ENCODE measurements around the gene NPEPL1.

The NPEPL1 gene

GRCh38 chr20:58690396-58691135, 2.0 kb upstream of the NPEPL1 start:
- Histone ChIP-seq H3K4me3 (ENCODE audit: low read depth in 1 of 2, low read length in 2 of 2) (no peak overlapping the region), H3K36me3 (ENCODE audit: insufficient read depth, low read length) (peaks cover 11% of the 10 kb centered on the region), H3K27me3 (ENCODE audit: control insufficient read depth in 1 of 2, insufficient read depth in 2 of 2, low read length in 2 of 2) (no peaks in the 10 kb centered on the region), H3K27ac (ENCODE audit: low read depth, low read length) (peak overlapping the region; percentile 84), H3K9ac (ENCODE audit: low read length) (no peak overlapping the region), H3K9me3 (ENCODE audit: low read length) (no peaks in the 10 kb centered on the region), H3K4me1 (ENCODE audit: insufficient read depth, low read length) (peaks cover 46% of the 10 kb centered on the region)

DNA sequence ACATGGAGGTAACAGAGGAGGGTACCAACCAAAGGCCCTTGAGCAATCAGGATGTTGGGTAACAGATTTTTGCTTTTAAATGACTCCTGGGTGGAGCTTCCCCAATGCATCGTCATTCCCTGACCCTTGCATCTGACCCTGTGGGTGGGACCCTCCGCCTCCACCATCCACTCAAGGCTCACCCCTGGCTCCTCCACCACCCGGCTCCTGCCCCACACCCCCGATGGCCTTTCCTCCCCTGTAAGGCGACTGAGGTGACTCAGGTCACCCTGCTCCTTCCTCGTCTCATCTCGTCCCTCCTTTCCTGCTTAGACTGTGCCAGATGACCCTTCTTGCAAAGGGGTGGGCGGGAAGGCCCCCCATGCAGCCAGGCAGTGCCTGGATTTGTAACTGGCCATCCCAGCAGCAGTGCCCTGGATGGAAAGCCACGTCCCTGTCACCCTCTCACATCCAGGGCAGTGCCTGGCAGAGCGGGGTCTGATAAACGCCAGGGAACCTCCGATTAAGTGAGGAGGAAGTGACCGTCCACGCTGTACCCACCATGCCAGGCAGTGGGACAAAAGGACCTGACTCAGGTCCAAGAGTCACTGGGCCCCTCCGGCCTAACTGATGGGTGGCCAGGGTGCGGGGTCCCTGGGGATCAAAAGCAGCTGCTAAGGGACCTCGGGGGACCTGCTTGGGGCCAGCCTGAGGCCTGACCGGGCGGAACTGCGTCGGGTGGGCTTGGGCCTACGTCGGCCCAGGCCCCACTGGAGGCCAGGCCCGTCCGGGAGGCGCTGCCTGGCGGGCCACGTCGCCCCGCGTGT, 624 bp upstream of the NPEPL1 start:
- Histone ChIP-seq H3K27ac (ENCODE audit: low read depth, low read length) (peak overlapping the region; percentile 84), H3K4me3 (ENCODE audit: low read depth in 1 of 2, low read length in 2 of 2) (no peak overlapping the region), H3K27me3 (ENCODE audit: control insufficient read depth in 1 of 2, insufficient read depth in 2 of 2, low read length in 2 of 2) (no peaks in the 10 kb centered on the region), H3K36me3 (ENCODE audit: insufficient read depth, low read length) (peaks cover 19% of the 10 kb centered on the region), H3K9ac (ENCODE audit: low read length) (peak overlapping the region; percentile 3), H3K4me1 (ENCODE audit: insufficient read depth, low read length) (peaks cover 46% of the 10 kb centered on the region), H3K9me3 (ENCODE audit: low read length) (no peaks in the 10 kb centered on the region)

- Histone ChIP-seq H3K27me3 (ENCODE audit: control insufficient read depth in 1 of 2, insufficient read depth in 2 of 2, low read length in 2 of 2) (no peaks in the 10 kb centered on the region), H3K4me1 (ENCODE audit: insufficient read depth, low read length) (peaks cover 46% of the 10 kb centered on the region), H3K36me3 (ENCODE audit: insufficient read depth, low read length) (peaks cover 31% of the 10 kb centered on the region), H3K27ac (ENCODE audit: low read depth, low read length) (peak overlapping the region; percentile 48), H3K9ac (ENCODE audit: low read length) (no peak overlapping the region), H3K9me3 (ENCODE audit: low read length) (no peaks in the 10 kb centered on the region), H3K4me3 (ENCODE audit: low read depth in 1 of 2, low read length in 2 of 2) (peak overlapping the region in 1 of 2 donors; percentile 63)
Measured at GRCh38 chr20:58693226-58694006, 816 bp downstream of the NPEPL1 start.

DNA sequence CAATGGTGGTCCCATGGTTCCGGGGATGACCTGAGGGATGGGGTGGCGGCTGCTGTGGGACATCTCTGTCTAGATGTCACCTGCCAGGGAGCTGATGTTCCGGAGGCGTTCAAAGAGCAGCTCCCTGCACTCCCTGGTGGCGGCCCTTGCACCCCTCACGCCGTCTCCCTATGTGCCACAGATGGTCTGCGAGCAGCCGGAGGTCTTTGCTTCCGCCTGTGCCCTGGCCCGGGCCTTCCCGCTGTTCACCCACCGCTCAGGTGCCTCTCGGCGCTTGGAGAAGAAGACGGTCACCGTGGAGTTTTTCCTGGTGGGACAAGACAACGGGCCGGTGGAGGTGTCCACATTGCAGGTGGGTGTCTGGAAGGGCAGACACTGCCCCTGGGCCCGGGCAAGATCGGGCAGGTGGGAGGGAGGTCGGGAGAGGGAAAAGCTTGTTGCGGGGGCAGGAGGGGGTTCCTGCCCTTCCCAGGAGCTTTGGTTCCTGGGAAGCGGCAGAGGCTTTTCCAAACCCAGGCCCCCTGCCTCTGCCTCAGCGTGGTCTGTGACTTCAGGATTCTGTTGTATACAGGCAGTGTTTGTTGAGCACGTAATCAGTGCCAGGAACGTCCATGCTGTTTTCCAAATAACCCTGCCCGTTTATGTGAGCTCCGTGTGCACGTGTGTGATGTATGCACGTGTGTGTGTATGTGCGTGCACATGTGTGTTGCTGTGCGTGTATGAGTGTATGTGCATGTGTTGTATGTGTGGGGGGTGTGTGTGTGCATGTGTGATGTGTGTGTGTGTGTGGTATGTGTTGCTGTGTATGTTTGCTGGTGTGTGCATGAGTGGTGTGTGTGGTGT, 1.9 kb downstream of the NPEPL1 start:
- H3K9me3 ChIP-seq (ENCODE audit: low read length), result no peaks in the 10 kb centered on the region
- peak overlapping the region in 1 of 2 donors; percentile 63 for H3K4me3 ChIP-seq (ENCODE audit: low read depth in 1 of 2, low read length in 2 of 2)
- peaks cover 43% of the 10 kb centered on the region for H3K4me1 ChIP-seq (ENCODE audit: insufficient read depth, low read length)
- H3K27me3 ChIP-seq (ENCODE audit: control insufficient read depth in 1 of 2, insufficient read depth in 2 of 2, low read length in 2 of 2), result no peaks in the 10 kb centered on the region
- no peak overlapping the region for H3K27ac ChIP-seq (ENCODE audit: low read depth, low read length)
- H3K9ac ChIP-seq (ENCODE audit: low read length), result no peak overlapping the region
- peaks cover 36% of the 10 kb centered on the region for H3K36me3 ChIP-seq (ENCODE audit: insufficient read depth, low read length)

- no peak overlapping the region for H3K9ac ChIP-seq (ENCODE audit: low read length)
- H3K9me3 ChIP-seq (ENCODE audit: low read length), result no peaks in the 10 kb centered on the region
- peaks cover 36% of the 10 kb centered on the region for H3K4me1 ChIP-seq (ENCODE audit: insufficient read depth, low read length)
- H3K27ac ChIP-seq (ENCODE audit: low read depth, low read length), result no peak overlapping the region
- H3K36me3 ChIP-seq (ENCODE audit: insufficient read depth, low read length), result peaks cover 42% of the 10 kb centered on the region
- H3K4me3 ChIP-seq (ENCODE audit: low read depth in 1 of 2, low read length in 2 of 2), result no peak overlapping the region
- no peaks in the 10 kb centered on the region for H3K27me3 ChIP-seq (ENCODE audit: control insufficient read depth in 1 of 2, insufficient read depth in 2 of 2, low read length in 2 of 2)
Measured at GRCh38 chr20:58695084-58695722, 2.6 kb downstream of the NPEPL1 start.

DNA sequence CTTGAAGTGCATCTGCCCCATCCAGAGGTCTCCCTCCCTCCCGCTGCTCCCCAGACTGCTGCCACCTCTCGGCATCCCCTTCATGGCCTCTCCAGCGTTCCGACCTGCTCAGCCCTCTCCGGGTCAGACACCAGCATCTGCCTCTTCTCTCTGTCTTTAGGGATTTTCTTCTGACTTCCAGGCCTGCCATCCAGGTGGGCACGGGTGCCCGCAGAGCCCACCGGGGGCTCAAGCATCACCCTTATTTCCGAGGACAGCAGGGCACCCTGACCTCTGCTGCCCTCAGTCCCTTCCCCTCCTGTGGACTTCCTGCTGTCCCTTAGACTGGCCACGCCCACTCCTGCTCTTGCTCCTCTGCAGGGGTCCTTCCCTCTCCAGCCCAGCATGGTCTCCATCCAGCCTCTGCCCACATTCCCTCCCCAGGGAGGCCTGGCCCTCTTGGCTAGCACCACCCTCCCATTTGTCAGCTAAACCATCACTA, 3.3 kb downstream of the NPEPL1 start:
- Histone ChIP-seq H3K27me3 (ENCODE audit: control insufficient read depth in 1 of 2, insufficient read depth in 2 of 2, low read length in 2 of 2) (no peaks in the 10 kb centered on the region), H3K4me3 (ENCODE audit: low read depth in 1 of 2, low read length in 2 of 2) (no peak overlapping the region), H3K4me1 (ENCODE audit: insufficient read depth, low read length) (peaks cover 29% of the 10 kb centered on the region), H3K9me3 (ENCODE audit: low read length) (no peaks in the 10 kb centered on the region), H3K9ac (ENCODE audit: low read length) (no peak overlapping the region), H3K36me3 (ENCODE audit: insufficient read depth, low read length) (peaks cover 48% of the 10 kb centered on the region), H3K27ac (ENCODE audit: low read depth, low read length) (no peak overlapping the region)

DNA sequence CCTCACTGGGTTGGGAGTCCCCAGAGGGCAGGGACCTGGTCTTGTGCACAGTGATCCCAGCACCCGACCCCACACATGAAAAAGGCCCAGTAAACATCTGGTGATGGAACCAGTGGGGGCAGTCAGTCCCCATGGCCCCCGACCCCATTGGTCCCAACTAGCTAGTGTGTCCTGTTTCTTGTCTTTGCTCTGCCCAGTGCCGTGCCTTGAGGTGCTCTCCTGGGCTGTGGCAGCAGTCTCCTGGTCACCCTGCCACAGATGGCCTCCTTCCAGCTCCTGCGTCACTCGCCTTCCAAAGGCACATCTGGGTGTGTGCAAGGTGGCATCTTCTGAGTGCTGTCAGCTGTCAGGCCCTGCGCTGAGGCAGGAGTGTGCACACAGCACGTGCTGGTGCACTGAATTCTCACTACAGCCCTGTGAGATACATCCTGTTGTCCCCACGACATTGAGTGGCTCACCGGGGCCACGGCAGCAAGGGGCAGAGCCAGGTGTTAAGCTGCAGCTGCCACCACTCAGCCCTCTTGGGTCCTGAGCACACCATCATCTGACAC, 3.9 kb downstream of the NPEPL1 start:
- H3K36me3 ChIP-seq (ENCODE audit: insufficient read depth, low read length), result peaks cover 48% of the 10 kb centered on the region
- H3K4me1 ChIP-seq (ENCODE audit: insufficient read depth, low read length), result peaks cover 23% of the 10 kb centered on the region
- H3K9ac ChIP-seq (ENCODE audit: low read length), result no peak overlapping the region
- no peaks in the 10 kb centered on the region for H3K27me3 ChIP-seq (ENCODE audit: control insufficient read depth in 1 of 2, insufficient read depth in 2 of 2, low read length in 2 of 2)
- H3K4me3 ChIP-seq (ENCODE audit: low read depth in 1 of 2, low read length in 2 of 2), result no peak overlapping the region
- no peak overlapping the region for H3K27ac ChIP-seq (ENCODE audit: low read depth, low read length)
- no peaks in the 10 kb centered on the region for H3K9me3 ChIP-seq (ENCODE audit: low read length)

DNA sequence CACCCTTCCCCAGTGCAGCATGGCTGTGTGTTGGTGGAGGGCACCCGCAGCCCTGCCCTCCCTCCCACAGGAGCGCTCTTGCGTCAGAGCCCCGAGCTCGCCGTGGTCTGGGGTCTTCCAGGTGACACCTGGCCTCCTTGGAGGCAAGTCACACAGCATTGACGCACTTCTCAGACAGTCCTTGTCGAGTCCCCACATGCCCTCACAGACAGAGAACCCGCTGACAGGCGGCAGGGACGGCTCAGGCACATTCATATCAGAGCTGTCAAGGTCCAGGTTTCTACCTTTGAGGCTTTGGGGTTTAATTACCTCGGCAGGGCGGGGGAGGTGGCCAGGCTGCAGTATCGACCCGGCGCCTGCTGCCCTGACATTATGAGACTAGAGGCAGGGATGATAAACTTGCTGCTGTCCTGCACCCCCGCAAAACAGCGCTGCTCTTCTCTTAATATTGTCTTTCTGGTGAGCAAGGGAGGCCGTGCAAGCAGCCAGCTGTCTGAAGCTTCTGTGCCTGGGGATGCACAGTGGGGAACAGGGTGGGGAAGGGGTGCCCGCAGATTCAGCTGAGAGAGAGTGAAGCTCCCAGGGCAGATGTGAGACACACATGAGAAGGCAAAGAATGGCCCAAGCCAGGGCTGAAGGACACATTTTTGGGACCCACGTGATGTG, 4.7 kb downstream of the NPEPL1 start:
- H3K27ac ChIP-seq (ENCODE audit: low read depth, low read length), result no peak overlapping the region
- H3K36me3 ChIP-seq (ENCODE audit: insufficient read depth, low read length), result peaks cover 48% of the 10 kb centered on the region
- H3K9me3 ChIP-seq (ENCODE audit: low read length), result no peaks in the 10 kb centered on the region
- peaks cover 15% of the 10 kb centered on the region for H3K4me1 ChIP-seq (ENCODE audit: insufficient read depth, low read length)
- H3K9ac ChIP-seq (ENCODE audit: low read length), result no peak overlapping the region
- no peak overlapping the region for H3K4me3 ChIP-seq (ENCODE audit: low read depth in 1 of 2, low read length in 2 of 2)
- no peaks in the 10 kb centered on the region for H3K27me3 ChIP-seq (ENCODE audit: control insufficient read depth in 1 of 2, insufficient read depth in 2 of 2, low read length in 2 of 2)

DNA sequence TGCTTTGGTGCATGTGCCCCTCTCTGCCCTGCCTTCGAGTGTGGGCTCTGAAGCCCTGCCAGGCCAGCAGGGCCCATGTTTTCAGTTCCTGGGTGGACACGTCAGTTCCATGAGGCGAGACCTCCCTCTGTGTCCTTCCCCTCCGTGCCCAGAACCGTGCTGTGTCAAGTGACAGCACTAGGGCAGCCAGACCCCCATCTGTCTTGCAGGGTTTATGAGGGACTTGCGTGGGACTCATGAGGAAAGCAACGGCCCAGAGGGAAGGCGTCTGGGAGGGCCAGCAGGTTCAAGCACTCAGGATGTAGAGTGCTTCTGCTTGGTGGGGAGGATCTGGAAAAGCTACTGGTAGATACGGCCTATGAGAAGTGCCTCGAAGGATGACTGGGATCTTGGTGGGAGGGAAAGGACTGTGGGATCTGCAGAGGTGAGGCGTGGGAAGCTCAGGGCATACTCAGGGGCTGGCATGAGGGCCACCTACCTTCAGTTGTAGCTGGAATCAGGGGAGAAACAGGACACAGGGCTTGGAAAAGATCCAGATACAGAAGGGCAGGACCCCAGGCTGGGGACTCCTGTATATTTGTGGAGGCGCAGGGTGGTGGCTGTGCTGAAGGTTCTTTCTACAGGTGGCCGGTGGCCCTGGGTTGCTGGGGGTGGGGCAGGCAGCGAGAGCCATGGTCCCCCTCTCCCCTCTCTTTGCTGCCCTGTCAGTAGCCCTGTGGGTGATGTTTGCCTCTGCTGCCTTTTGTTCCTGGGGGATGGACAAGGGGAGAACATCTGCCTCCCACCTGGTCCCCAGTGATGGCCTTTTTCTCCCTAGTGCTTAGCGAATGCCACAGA, 5.5 kb downstream of the NPEPL1 start:
- Histone ChIP-seq H3K36me3 (ENCODE audit: insufficient read depth, low read length) (peaks cover 53% of the 10 kb centered on the region), H3K27me3 (ENCODE audit: control insufficient read depth in 1 of 2, insufficient read depth in 2 of 2, low read length in 2 of 2) (no peaks in the 10 kb centered on the region), H3K27ac (ENCODE audit: low read depth, low read length) (no peak overlapping the region), H3K9me3 (ENCODE audit: low read length) (no peaks in the 10 kb centered on the region), H3K4me3 (ENCODE audit: low read depth in 1 of 2, low read length in 2 of 2) (no peak overlapping the region), H3K9ac (ENCODE audit: low read length) (no peak overlapping the region), H3K4me1 (ENCODE audit: insufficient read depth, low read length) (peaks cover 15% of the 10 kb centered on the region)
